ENCODE measurements around the gene PNPLA2. TPM values are rescaled to one million over a fixed set of nuclear protein-coding genes. Genes with fewer than 3 reads are reported as not detected.

PNPLA2 gene
- total RNA-seq, 2 donors from 2014 or later, result 61.8 to 115 TPM

DNA sequence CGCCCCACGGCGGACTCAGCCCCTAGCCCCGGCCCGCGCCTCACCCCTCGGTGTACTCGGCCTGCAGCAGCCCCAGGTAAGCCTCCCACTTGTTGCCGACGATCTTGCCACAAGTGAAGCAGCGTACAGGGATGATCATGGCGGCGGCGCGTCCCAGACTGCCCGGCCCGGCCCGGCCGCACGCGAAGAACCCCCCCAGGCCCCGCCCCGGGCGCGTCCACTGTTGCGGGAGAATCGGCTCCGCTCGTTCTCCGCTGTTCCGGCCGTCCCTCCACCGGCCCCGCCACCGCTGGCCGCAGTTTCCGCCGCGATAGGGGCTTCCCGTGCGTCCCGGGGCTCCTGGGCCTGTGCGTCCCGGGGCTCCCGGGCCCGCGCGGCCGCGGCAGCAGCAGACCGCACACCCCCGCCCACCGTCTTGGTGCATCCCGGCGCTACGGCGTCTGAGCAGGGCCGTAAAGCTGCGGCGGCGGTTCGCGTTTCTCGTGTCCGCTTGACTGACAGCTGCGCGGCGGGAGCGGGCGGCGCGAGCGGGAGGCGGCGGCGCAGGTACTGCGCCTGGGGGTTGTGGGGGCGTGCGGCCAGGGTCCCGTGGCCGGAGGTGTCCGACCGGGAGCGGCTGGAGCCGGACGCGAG, 23.8 kb downstream of the PNPLA2 start, which contains the start of the genes POLR2L and TSPAN4:
TSS of gene POLR2L (minus strand) at position 160 of the 633 bp plus-strand sequence. CDS start at position 139, 21 bp downstream.
TSS of gene TSPAN4 (plus strand) at position 483 of the 633 bp plus-strand sequence. CDS start 7,453 bp downstream, outside the sequence.
- peak; percentile 84 for TF ChIP-seq POLR2A (IDR thresholded peaks at IDR 0.05)
- peak; percentile 76 for TF ChIP-seq POLR2AphosphoS5 (IDR thresholded peaks at IDR 0.05)
- TF ChIP-seq, protein P1, sequence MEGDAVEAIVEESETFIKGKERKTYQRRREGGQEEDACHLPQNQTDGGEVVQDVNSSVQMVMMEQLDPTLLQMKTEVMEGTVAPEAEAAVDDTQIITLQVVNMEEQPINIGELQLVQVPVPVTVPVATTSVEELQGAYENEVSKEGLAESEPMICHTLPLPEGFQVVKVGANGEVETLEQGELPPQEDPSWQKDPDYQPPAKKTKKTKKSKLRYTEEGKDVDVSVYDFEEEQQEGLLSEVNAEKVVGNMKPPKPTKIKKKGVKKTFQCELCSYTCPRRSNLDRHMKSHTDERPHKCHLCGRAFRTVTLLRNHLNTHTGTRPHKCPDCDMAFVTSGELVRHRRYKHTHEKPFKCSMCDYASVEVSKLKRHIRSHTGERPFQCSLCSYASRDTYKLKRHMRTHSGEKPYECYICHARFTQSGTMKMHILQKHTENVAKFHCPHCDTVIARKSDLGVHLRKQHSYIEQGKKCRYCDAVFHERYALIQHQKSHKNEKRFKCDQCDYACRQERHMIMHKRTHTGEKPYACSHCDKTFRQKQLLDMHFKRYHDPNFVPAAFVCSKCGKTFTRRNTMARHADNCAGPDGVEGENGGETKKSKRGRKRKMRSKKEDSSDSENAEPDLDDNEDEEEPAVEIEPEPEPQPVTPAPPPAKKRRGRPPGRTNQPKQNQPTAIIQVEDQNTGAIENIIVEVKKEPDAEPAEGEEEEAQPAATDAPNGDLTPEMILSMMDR (IDR thresholded peaks at IDR 0.05), result peak in 2 of 4 experiments; percentile 19 to 34
- no peaks in the 10 kb centered on the region for H3K9me3 ChIP-seq
- intact Hi-C loops (cut with DNase I), result loop anchor here (10.0 kb wide), 1 partner anchor 622 kb away; no protein-coding TSS in a partner anchor
- H3K27ac ChIP-seq, result peak within 1 kb of the TSS; percentile 89 to 90
- peak within 1 kb of the TSS; percentile 82 to 94 for H3K4me3 ChIP-seq
- H3K36me3 ChIP-seq, result peaks cover 4 to 6% of the 10 kb centered on the region in 2 donors
- under 1% methylated on average over 51 of the region's 87 CpGs for WGBS
- DNase-seq (ENCODE audit: low spot score), result peak; percentile 83
- peaks cover 20% of the 10 kb centered on the region for H3K4me1 ChIP-seq (replicated peaks)
- no peaks in the 10 kb centered on the region for H3K27me3 ChIP-seq (replicated peaks; ENCODE audit: insufficient read depth)

DNA sequence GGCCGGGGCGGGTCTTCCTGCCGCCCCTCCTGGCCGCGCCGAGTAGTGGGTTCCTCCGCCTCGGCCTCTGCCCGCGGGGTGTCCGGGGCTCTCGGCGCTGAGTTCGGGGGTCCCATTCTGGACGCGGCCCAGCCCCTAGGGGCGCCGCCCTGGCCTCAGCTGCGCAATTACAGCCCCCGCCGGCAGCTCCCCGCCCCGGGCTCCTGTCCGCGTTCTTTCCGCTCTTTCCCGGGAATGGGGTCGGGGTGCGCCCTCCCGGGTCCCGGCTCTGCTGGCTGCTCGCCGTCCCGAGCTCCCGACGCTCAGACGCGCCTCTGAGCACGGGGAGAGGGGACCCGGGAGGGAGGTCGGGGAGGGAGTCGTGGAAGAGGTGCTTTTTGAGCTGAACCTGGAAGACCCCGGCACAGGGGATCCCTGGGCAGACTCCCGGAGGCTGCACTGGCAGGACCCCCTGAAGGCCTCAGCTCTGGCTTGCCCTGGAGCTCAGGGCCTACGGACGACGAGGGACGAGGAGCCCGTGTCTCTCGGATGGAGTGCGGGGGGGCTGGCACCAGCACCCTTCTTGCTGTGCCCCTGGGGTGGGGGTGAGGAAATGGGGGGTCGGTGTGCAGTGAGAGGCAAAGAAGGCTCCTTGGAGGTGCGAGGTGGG, 24.5 kb downstream of the PNPLA2 start:
- intact Hi-C loops (cut with DNase I), result loop anchor here (10.0 kb wide), 1 partner anchor 622 kb away; no protein-coding TSS in a partner anchor

DNA sequence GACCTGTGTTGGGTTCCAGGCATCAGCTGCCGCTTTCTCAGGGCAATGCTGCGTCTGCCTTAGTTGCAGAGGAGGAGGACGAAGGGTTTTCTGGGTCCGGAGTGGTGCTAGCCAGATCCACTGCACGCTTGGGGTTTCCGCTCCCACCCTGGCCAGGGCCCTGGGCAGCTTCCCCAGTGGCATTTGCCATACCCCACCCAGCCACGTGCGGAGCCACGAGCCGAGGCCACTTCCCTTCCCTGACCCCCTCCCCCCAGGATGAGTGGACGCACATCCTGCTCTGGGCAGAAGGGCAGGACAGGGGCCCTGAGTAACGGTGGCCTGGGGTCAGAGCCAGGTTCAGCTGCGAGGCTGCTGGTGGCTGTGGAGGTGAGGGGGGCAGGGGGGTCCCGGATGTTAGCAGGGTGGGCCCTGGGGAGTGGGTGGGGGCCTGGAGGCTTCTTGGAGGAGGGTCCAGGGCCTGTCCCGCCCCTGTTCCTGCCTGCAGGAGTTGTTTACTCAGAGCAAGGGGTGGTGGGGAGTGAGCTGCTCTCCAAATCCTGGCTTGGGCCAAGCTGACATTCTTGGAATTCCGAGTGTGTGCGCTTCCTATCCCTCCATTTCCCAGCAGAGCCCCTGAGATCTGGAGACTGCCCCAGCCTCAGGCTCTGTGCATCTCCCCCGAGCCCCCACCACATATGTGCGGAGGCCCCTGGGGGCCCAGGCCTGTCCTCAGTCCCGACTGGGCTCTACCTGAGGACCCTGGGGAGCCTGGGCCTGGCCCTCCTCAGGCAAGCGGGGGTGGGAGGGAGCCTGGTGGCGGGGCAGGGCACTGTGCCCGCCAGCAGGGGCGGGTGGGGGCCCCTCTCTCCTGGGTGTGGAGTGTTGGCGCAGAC, 25.3 kb downstream of the PNPLA2 start:
- WGBS, result 8% methylated on average over 23 of the region's 25 CpGs
- Histone ChIP-seq H3K27me3 (replicated peaks; ENCODE audit: insufficient read depth) (no peaks in the 10 kb centered on the region), H3K27ac (peak overlapping the region; percentile 89 to 90), H3K36me3 (peaks cover 4 to 6% of the 10 kb centered on the region in 2 donors), H3K9me3 (no peaks in the 10 kb centered on the region), H3K4me3 (peak overlapping the region; percentile 82 to 94), H3K4me1 (replicated peaks) (peaks cover 27% of the 10 kb centered on the region)
- intact Hi-C loops (cut with DNase I), result loop anchor here (10.0 kb wide), 1 partner anchor 621 kb away; no protein-coding TSS in a partner anchor
- TF ChIP-seq, protein P1 (IDR thresholded peaks at IDR 0.05), result peak in 1 of 4 experiments; percentile 4
- peak; percentile 18 for TF ChIP-seq POLR2A (IDR thresholded peaks at IDR 0.05)
- peak; percentile 76 for TF ChIP-seq POLR2AphosphoS5 (IDR thresholded peaks at IDR 0.05)
- peak; percentile 73 for DNase-seq (ENCODE audit: low spot score)

More for the DNA sequence above, 24.5 kb downstream of the PNPLA2 start:
- H3K36me3 ChIP-seq, result peaks cover 4 to 6% of the 10 kb centered on the region in 2 donors
- H3K27me3 ChIP-seq (replicated peaks; ENCODE audit: insufficient read depth), result no peaks in the 10 kb centered on the region
- no peak for DNase-seq (ENCODE audit: low spot score)
- H3K27ac ChIP-seq, result peak overlapping the region; percentile 89 to 90
- no peaks in the 10 kb centered on the region for H3K9me3 ChIP-seq
- no peak for TF ChIP-seq POLR2A (IDR thresholded peaks at IDR 0.05)
- TF ChIP-seq, protein P1 (IDR thresholded peaks at IDR 0.05), result no peak
- TF ChIP-seq POLR2AphosphoS5 (IDR thresholded peaks at IDR 0.05), result no peak
- whole genome bisulfite sequencing, result 1% methylated on average over 46 of the region's 53 CpGs
- peaks cover 20% of the 10 kb centered on the region for H3K4me1 ChIP-seq (replicated peaks)
- peak overlapping the region; percentile 82 to 94 for H3K4me3 ChIP-seq

DNA sequence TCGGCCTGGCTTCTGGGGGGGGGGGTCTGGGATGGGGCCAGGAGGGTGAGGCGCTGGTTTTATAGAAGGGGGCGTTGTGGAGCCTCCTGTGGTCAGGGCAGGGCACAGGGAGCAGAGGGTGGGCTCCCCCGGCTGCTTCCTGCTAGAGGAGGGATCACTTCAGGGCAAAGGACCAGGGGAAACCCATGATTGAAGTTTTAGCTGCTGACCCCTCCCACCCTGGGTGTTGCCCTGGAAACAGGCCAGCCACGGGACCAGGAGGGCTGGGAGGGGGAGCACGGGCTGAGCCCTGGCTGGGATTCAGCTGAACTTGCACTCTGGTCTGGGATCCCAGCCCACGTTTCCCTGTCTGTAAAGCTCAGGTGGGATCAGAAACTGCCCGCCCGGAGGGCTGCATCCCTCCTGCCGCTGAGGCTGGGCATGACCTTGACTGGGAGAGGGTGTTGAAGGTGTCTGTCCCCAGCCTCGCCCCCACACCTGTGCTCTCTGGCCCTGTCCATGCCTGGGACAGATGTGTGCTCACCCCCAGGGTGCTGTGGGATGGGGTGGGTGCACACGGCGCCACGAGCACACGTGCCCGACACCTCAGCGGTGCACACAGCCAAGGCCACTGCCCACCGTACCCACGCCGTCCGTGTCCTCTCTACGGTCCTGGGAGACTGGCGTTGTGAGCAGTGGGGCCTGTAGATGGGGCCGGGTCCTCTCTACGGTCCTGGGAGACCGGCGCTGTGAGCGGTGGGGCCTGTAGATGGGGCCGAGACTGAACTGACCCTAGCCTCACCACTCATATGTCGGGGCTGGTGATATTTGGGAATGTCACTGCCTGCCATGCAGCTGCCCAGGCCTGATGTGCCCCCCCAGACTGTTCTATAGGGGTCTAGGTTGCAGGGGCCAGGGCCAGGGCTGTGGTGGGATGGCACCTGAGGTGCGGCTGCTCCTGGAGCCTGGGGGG, 26.3 kb downstream of the PNPLA2 start:
- peak overlapping the region; percentile 82 to 94 for H3K4me3 ChIP-seq
- peak overlapping the region; percentile 89 to 90 for H3K27ac ChIP-seq
- 21% methylated on average over 28 of the region's 31 CpGs for WGBS
- H3K9me3 ChIP-seq, result no peaks in the 10 kb centered on the region
- H3K27me3 ChIP-seq (replicated peaks; ENCODE audit: insufficient read depth), result no peaks in the 10 kb centered on the region
- TF ChIP-seq POLR2AphosphoS5 (IDR thresholded peaks at IDR 0.05), result peak; percentile 87
- TF ChIP-seq, protein P1 (IDR thresholded peaks at IDR 0.05), result no peak
- peak; percentile 85 for DNase-seq (ENCODE audit: low spot score)
- peaks cover 29% of the 10 kb centered on the region for H3K4me1 ChIP-seq (replicated peaks)
- H3K36me3 ChIP-seq, result peaks cover 0 to 2% of the 10 kb centered on the region in 2 donors
- intact Hi-C loops (cut with DNase I), result loop anchor here (5.0 to 10.0 kb wide), 4 partner anchors 67 to 620 kb away; partner anchors contain the start of genes AP2A2 and CHID1
